ENCODE results near the gene ALDH3B1.

The ALDH3B1 gene

GRCh38 chr11:68061508-68061907 is 51.4 kb downstream of the ALDH3B1 start:
- no peak for ATAC-seq
- TF ChIP-seq BACH2 (CRISPR knock-in tag; IDR thresholded peaks at IDR 0.05; ENCODE audit: borderline replicate concordance) (no peak), ZFP3 (CRISPR knock-in tag; IDR thresholded peaks at IDR 0.05) (no peak), TOX (CRISPR knock-in tag; IDR thresholded peaks at IDR 0.05; ENCODE audit: borderline replicate concordance) (no peak), ZNF70 (CRISPR knock-in tag; IDR thresholded peaks at IDR 0.05) (no peak), PPARA (CRISPR knock-in tag; IDR thresholded peaks at IDR 0.05; ENCODE audit: borderline replicate concordance) (no peak), ISL1 (CRISPR knock-in tag; IDR thresholded peaks at IDR 0.05) (no peak)

GRCh38 chr11:68064926-68065325 is 54.8 kb downstream of the ALDH3B1 start:
- ATAC-seq, result no peak
- TF ChIP-seq PPARA (CRISPR knock-in tag; IDR thresholded peaks at IDR 0.05; ENCODE audit: borderline replicate concordance) (no peak), CSDC2 (CRISPR knock-in tag; IDR thresholded peaks at IDR 0.05) (no peak), ZNF8 (CRISPR knock-in tag; IDR thresholded peaks at IDR 0.05) (no peak), TCF4 (CRISPR knock-in tag; IDR thresholded peaks at IDR 0.05; ENCODE audit: borderline replicate concordance) (no peak), RARB (CRISPR knock-in tag; IDR thresholded peaks at IDR 0.05) (no peak), SNAI2 (CRISPR knock-in tag; IDR thresholded peaks at IDR 0.05) (no peak), ZNF70 (CRISPR knock-in tag; IDR thresholded peaks at IDR 0.05) (no peak)

- no peak for TF ChIP-seq ZC3H10 (CRISPR knock-in tag; IDR thresholded peaks at IDR 0.05)
- no peak for TF ChIP-seq TOX (CRISPR knock-in tag; IDR thresholded peaks at IDR 0.05; ENCODE audit: borderline replicate concordance)
- TF ChIP-seq TSHZ2 (CRISPR knock-in tag; IDR thresholded peaks at IDR 0.05), result no peak
- TF ChIP-seq GLIS3 (CRISPR knock-in tag; IDR thresholded peaks at IDR 0.05), result no peak
- TF ChIP-seq RARB (CRISPR knock-in tag; IDR thresholded peaks at IDR 0.05), result no peak
- no peak for TF ChIP-seq ISL1 (CRISPR knock-in tag; IDR thresholded peaks at IDR 0.05)
- TF ChIP-seq CSRNP3 (CRISPR knock-in tag; IDR thresholded peaks at IDR 0.05), result no peak
- no peak for TF ChIP-seq ZFP30 (CRISPR knock-in tag; IDR thresholded peaks at IDR 0.05)
- TF ChIP-seq PATZ1 (CRISPR knock-in tag; IDR thresholded peaks at IDR 0.05; ENCODE audit: borderline replicate concordance), result no peak
- TF ChIP-seq ZNF8 (CRISPR knock-in tag; IDR thresholded peaks at IDR 0.05), result no peak
- TF ChIP-seq ARNTL (CRISPR knock-in tag; IDR thresholded peaks at IDR 0.05; ENCODE audit: borderline replicate concordance, low read depth), result no peak
- TF ChIP-seq TCF4 (CRISPR knock-in tag; IDR thresholded peaks at IDR 0.05; ENCODE audit: borderline replicate concordance), result no peak
- no peak for TF ChIP-seq PPARA (CRISPR knock-in tag; IDR thresholded peaks at IDR 0.05; ENCODE audit: borderline replicate concordance)
- TF ChIP-seq ZNF70 (CRISPR knock-in tag; IDR thresholded peaks at IDR 0.05), result no peak
- no peak for TF ChIP-seq CSDC2 (CRISPR knock-in tag; IDR thresholded peaks at IDR 0.05)
- no peak for TF ChIP-seq OSR1 (CRISPR knock-in tag; IDR thresholded peaks at IDR 0.05)
- TF ChIP-seq ESRRG (CRISPR knock-in tag; IDR thresholded peaks at IDR 0.05), result no peak
- no peak for TF ChIP-seq SNAI2 (CRISPR knock-in tag; IDR thresholded peaks at IDR 0.05)
- TF ChIP-seq POU6F1 (CRISPR knock-in tag; IDR thresholded peaks at IDR 0.05; ENCODE audit: borderline replicate concordance, low read depth), result no peak
- TF ChIP-seq ZFP3 (CRISPR knock-in tag; IDR thresholded peaks at IDR 0.05), result no peak
- ATAC-seq, result no peak
Measured at GRCh38 chr11:68065841-68066240, 55.7 kb downstream of the ALDH3B1 start.

- ATAC-seq, result no peak
- TF ChIP-seq ARNTL (CRISPR knock-in tag; IDR thresholded peaks at IDR 0.05; ENCODE audit: borderline replicate concordance, low read depth) (no peak), CSDC2 (CRISPR knock-in tag; IDR thresholded peaks at IDR 0.05) (no peak), ZNF70 (CRISPR knock-in tag; IDR thresholded peaks at IDR 0.05) (no peak), CREB5 (CRISPR knock-in tag; IDR thresholded peaks at IDR 0.05; ENCODE audit: low read depth) (no peak)
Measured at GRCh38 chr11:68066742-68067141, 56.6 kb downstream of the ALDH3B1 start.
